Right renal pelvis (tissue), 4 donors: ENCODE measurements around the gene SUFU. TPM values are rescaled to one million over a fixed set of nuclear protein-coding genes. Genes with fewer than 3 reads are reported as not detected.

ENCODE experiments used
- DNase-seq, 4 donors: peaks; one replicate each; pipeline ENCODE4 v3.0.0-alpha.2; 2013; ENCODE audit warnings: low read depth in 4 of 4, low spot score in 3 of 4, missing footprints in 1 of 4
- polyA plus RNA-seq, 4 donors: library from polyadenylated mRNA; unstranded; fragments of 120-200 nt; gene quantifications; one replicate each; pipeline ENCODE4 v1.2.1, GENCODE V29; 2013; ENCODE audit not compliant: insufficient read length in 4 of 4

Gene SUFU
- polyA plus RNA-seq, 4 donors = 26.4 to 32.0 (median 30.3) TPM

GRCh38 chr10:102586858-102587257, 83.1 kb downstream of the SUFU start:
- DNase-seq = no peak

- DNase-seq = no peak
These were observed 85.1 kb downstream of the SUFU start for GRCh38 chr10:102588875-102589274.

GRCh38 chr10:102593074-102593803, 89.5 kb downstream of the SUFU start:
- DNase-seq = no peak

- no peak for DNase-seq
These were observed 90.0 kb downstream of the SUFU start for GRCh38 chr10:102593804-102594079.

- DNase-seq = no peak
These were observed 91.5 kb downstream of the SUFU start for GRCh38 chr10:102595293-102595692.

GRCh38 chr10:102595897-102596296, 92.1 kb downstream of the SUFU start:
- DNase-seq = no peak

- DNase-seq = no peak
These were observed 92.8 kb downstream of the SUFU start for GRCh38 chr10:102596506-102596971.

GRCh38 chr10:102597131-102597991, 93.6 kb downstream of the SUFU start:
- DNase-seq = no peak

GRCh38 chr10:102598243-102598642, 94.5 kb downstream of the SUFU start:
- DNase-seq = no peak

GRCh38 chr10:102599565-102600327, 96.0 kb downstream of the SUFU start:
- DNase-seq = no peak

- no peak for DNase-seq
These were observed 97.0 kb downstream of the SUFU start for GRCh38 chr10:102600816-102601215.

- no peak for DNase-seq
These were observed 97.9 kb downstream of the SUFU start for GRCh38 chr10:102601639-102602038.

- no peak for DNase-seq
These were observed 98.7 kb downstream of the SUFU start for GRCh38 chr10:102602272-102603045.

GRCh38 chr10:102603946-102604345, 100.2 kb downstream of the SUFU start:
- DNase-seq = no peak

GRCh38 chr10:102604439-102604841, 100.7 kb downstream of the SUFU start:
- no peak for DNase-seq

GRCh38 chr10:102605712-102606111, 101.9 kb downstream of the SUFU start:
- DNase-seq = no peak

- no peak for DNase-seq
These were observed 104.7 kb downstream of the SUFU start for GRCh38 chr10:102608487-102608886.

GRCh38 chr10:102610441-102610887, 106.7 kb downstream of the SUFU start:
- DNase-seq = no peak

- DNase-seq = no peak
These were observed 107.8 kb downstream of the SUFU start for GRCh38 chr10:102611514-102612087.

GRCh38 chr10:102612964-102613275, 109.1 kb downstream of the SUFU start:
- no peak for DNase-seq
